VCaP (cell line): ENCODE measurements around the gene GJA3.

Experiments
- H3K27ac ChIP-seq: fragments of 450-650 bp; 2 replicates; pipeline ENCODE4 v1.5.1; 2017
- CTCF ChIP-seq: fragments of 450-650 bp; conservative IDR thresholded peaks from 2 replicates; pipeline ENCODE4 v1.5.1; 2017; ENCODE audit warnings: mild to moderate bottlenecking, moderate library complexity

The GJA3 gene

GRCh38 chr13:20144141-20144850 is 16.6 kb downstream of the GJA3 start:
- no peak overlapping the region for H3K27ac ChIP-seq
- no peak for TF ChIP-seq CTCF

GRCh38 chr13:20142927-20143480 is 17.8 kb downstream of the GJA3 start:
- no peak for TF ChIP-seq CTCF
- H3K27ac ChIP-seq, result no peak overlapping the region

- no peak overlapping the region for H3K27ac ChIP-seq
- no peak for TF ChIP-seq CTCF
These were observed 18.6 kb downstream of the GJA3 start for GRCh38 chr13:20142023-20142926.

GRCh38 chr13:20141238-20142022 is 19.4 kb downstream of the GJA3 start:
- no peak for TF ChIP-seq CTCF
- no peak overlapping the region for H3K27ac ChIP-seq

- H3K27ac ChIP-seq, result no peak overlapping the region
- no peak for TF ChIP-seq CTCF
These were observed 20.4 kb downstream of the GJA3 start for GRCh38 chr13:20140487-20140886.

- TF ChIP-seq CTCF, result no peak
- no peak overlapping the region for H3K27ac ChIP-seq
These were observed 23.0 kb downstream of the GJA3 start for GRCh38 chr13:20137875-20138274.
